HEK293 (cell line): ENCODE data around the gene ENTREP3.

Source experiments
- EGR2 ChIP-seq: fragments of 450-650 bp; formaldehyde crosslinking; IDR thresholded peaks from 2 replicates; pipeline ENCODE4 v1.5.1; 2016; ENCODE audit warnings: low read depth, missing biosample characterization, missing genetic modification characterization
- GLIS2 ChIP-seq: fragments of 450-650 bp; formaldehyde crosslinking; IDR thresholded peaks from 2 replicates; pipeline ENCODE4 v1.5.1; 2016; ENCODE audit warnings: missing biosample characterization, missing genetic modification characterization
- HIC1 ChIP-seq: fragments of 450-650 bp; formaldehyde crosslinking; IDR thresholded peaks from 2 replicates; pipeline ENCODE4 v1.5.1; 2016; ENCODE audit warnings: missing biosample characterization, missing genetic modification characterization
- KLF17 ChIP-seq: fragments of 450-650 bp; formaldehyde crosslinking; IDR thresholded peaks from 2 replicates; pipeline ENCODE4 v1.5.1; 2016; ENCODE audit warnings: missing biosample characterization, missing genetic modification characterization
- KLF8 ChIP-seq: fragments of 450-650 bp; formaldehyde crosslinking; IDR thresholded peaks from 2 replicates; pipeline ENCODE4 v1.5.1; 2016; ENCODE audit warnings: missing biosample characterization, missing genetic modification characterization
- PATZ1 ChIP-seq: fragments of 450-650 bp; formaldehyde crosslinking; IDR thresholded peaks from 2 replicates; pipeline ENCODE4 v1.5.1; 2016; ENCODE audit warnings: missing biosample characterization, missing genetic modification characterization
- PRDM10 ChIP-seq: fragments of 450-650 bp; formaldehyde crosslinking; IDR thresholded peaks from 2 replicates; pipeline ENCODE4 v1.5.1; 2016; ENCODE audit warnings: missing biosample characterization, missing genetic modification characterization
- RBAK ChIP-seq: fragments of 450-650 bp; formaldehyde crosslinking; IDR thresholded peaks from 2 replicates; pipeline ENCODE4 v1.5.1; 2016; ENCODE audit warnings: missing biosample characterization, missing genetic modification characterization
- SALL2 ChIP-seq: fragments of 450-650 bp; formaldehyde crosslinking; IDR thresholded peaks from 2 replicates; pipeline ENCODE4 v1.5.0; 2017; ENCODE audit warnings: missing biosample characterization, mild to moderate bottlenecking, missing genetic modification characterization, borderline replicate concordance
- SP3 ChIP-seq: fragments of 450-650 bp; formaldehyde crosslinking; IDR thresholded peaks from 2 replicates; pipeline ENCODE4 v1.5.1; 2016; ENCODE audit warnings: missing biosample characterization, missing genetic modification characterization
- ZBTB17 ChIP-seq: fragments of 450-650 bp; formaldehyde crosslinking; IDR thresholded peaks from 2 replicates; pipeline ENCODE4 v1.5.1; 2016; ENCODE audit warnings: missing biosample characterization, missing genetic modification characterization
- ZBTB6 ChIP-seq: fragments of 450-650 bp; formaldehyde crosslinking; IDR thresholded peaks from 2 replicates; pipeline ENCODE4 v1.5.1; 2017; ENCODE audit warnings: missing biosample characterization, missing genetic modification characterization
- ZFP41 ChIP-seq: fragments of 450-650 bp; formaldehyde crosslinking; IDR thresholded peaks from 2 replicates; pipeline ENCODE4 v1.5.1; 2016; ENCODE audit warnings: missing biosample characterization, missing genetic modification characterization, borderline replicate concordance
- ZNF146 ChIP-seq: fragments of 450-650 bp; formaldehyde crosslinking; IDR thresholded peaks from 2 replicates; pipeline ENCODE4 v1.5.1; 2016; ENCODE audit warnings: missing biosample characterization, missing genetic modification characterization
- ZNF23 ChIP-seq: fragments of 450-650 bp; formaldehyde crosslinking; IDR thresholded peaks from 2 replicates; pipeline ENCODE4 v1.5.1; 2016; ENCODE audit warnings: missing biosample characterization, missing genetic modification characterization, borderline replicate concordance
- ZNF501 ChIP-seq: fragments of 450-650 bp; formaldehyde crosslinking; IDR thresholded peaks from 2 replicates; pipeline ENCODE4 v1.5.1; 2016; ENCODE audit warnings: missing biosample characterization, missing genetic modification characterization
- ZNF514 ChIP-seq: fragments of 450-650 bp; formaldehyde crosslinking; IDR thresholded peaks from 2 replicates; pipeline ENCODE4 v1.5.1; 2016; ENCODE audit warnings: missing biosample characterization, missing genetic modification characterization
- ZNF521 ChIP-seq: fragments of 450-650 bp; formaldehyde crosslinking; IDR thresholded peaks from 2 replicates; pipeline ENCODE4 v1.5.1; 2017; ENCODE audit warnings: missing biosample characterization, mild to moderate bottlenecking, missing genetic modification characterization
- ZNF548 ChIP-seq: fragments of 450-650 bp; formaldehyde crosslinking; IDR thresholded peaks from 2 replicates; pipeline ENCODE4 v1.5.1; 2016; ENCODE audit warnings: missing biosample characterization, missing genetic modification characterization
- ZNF549 ChIP-seq: fragments of 450-650 bp; IDR thresholded peaks from 2 replicates; pipeline ENCODE4 v1.5.1; 2018; ENCODE audit warnings: missing biosample characterization, missing genetic modification characterization, mild to moderate bottlenecking, inconsistent platforms, moderate library complexity
- ZNF561 ChIP-seq: fragments of 450-650 bp; IDR thresholded peaks from 2 replicates; pipeline ENCODE4 v1.5.1; 2018; ENCODE audit warnings: missing biosample characterization, missing genetic modification characterization, borderline replicate concordance
- ZNF585B ChIP-seq: fragments of 450-650 bp; formaldehyde crosslinking; IDR thresholded peaks from 2 replicates; pipeline ENCODE4 v1.5.1; 2016; ENCODE audit warnings: missing biosample characterization, missing genetic modification characterization
- ZNF610 ChIP-seq: fragments of 450-650 bp; formaldehyde crosslinking; IDR thresholded peaks from 2 replicates; pipeline ENCODE4 v1.5.1; 2016; ENCODE audit warnings: missing biosample characterization, missing genetic modification characterization, borderline replicate concordance
- ZNF621 ChIP-seq: fragments of 450-650 bp; formaldehyde crosslinking; IDR thresholded peaks from 2 replicates; pipeline ENCODE4 v1.5.1; 2017; ENCODE audit warnings: missing biosample characterization, missing genetic modification characterization
- ZNF692 ChIP-seq: fragments of 450-650 bp; formaldehyde crosslinking; IDR thresholded peaks from 2 replicates; pipeline ENCODE4 v1.5.1; 2016; ENCODE audit warnings: missing biosample characterization, missing genetic modification characterization
- ZNF707 ChIP-seq: fragments of 450-650 bp; formaldehyde crosslinking; IDR thresholded peaks from 2 replicates; pipeline ENCODE4 v1.5.1; 2016; ENCODE audit warnings: missing biosample characterization, missing genetic modification characterization
- ZNF777 ChIP-seq: fragments of 450-650 bp; formaldehyde crosslinking; IDR thresholded peaks from 2 replicates; pipeline ENCODE4 v1.5.1; 2017; ENCODE audit warnings: missing biosample characterization, missing genetic modification characterization, borderline replicate concordance
- ZNF830 ChIP-seq: fragments of 450-650 bp; IDR thresholded peaks from 2 replicates; pipeline ENCODE4 v1.5.0; 2018; ENCODE audit warnings: missing biosample characterization, missing genetic modification characterization, low read depth, mild to moderate bottlenecking, moderate library complexity

Gene ENTREP3

GRCh38 chr1:155254714-155255242 lies 505 bp downstream of the ENTREP3 start (continued):
- TF ChIP-seq ZNF548 (tag by site-specific recombination) = no peak
- TF ChIP-seq PATZ1 (tag by site-specific recombination) = peak; percentile 56
- TF ChIP-seq KLF8 (tag by site-specific recombination) = no peak
- TF ChIP-seq ZNF830 (tag by site-specific recombination) = no peak
- no peak for TF ChIP-seq SALL2 (tag by site-specific recombination)
- TF ChIP-seq ZNF585B (tag by site-specific recombination) = no peak
- TF ChIP-seq GLIS2 = peak; percentile 90
- no peak for TF ChIP-seq ZNF501
- TF ChIP-seq ZBTB6 = no peak
- no peak for TF ChIP-seq ZFP41 (tag by site-specific recombination)
- peak; percentile 37 for TF ChIP-seq PRDM10 (tag by site-specific recombination)
- no peak for TF ChIP-seq ZNF707 (tag by site-specific recombination)
- TF ChIP-seq ZNF777 = no peak
- TF ChIP-seq ZNF514 = no peak
- TF ChIP-seq ZNF146 = no peak
- peak; percentile 56; the same call in 1 of the 2 replicates for TF ChIP-seq KLF17 (tag by site-specific recombination)
- no peak for TF ChIP-seq ZBTB17 (tag by site-specific recombination)
- no peak for TF ChIP-seq SP3 (tag by site-specific recombination)
- no peak for TF ChIP-seq ZNF549
- no peak for TF ChIP-seq ZNF692 (tag by site-specific recombination)
- no peak for TF ChIP-seq EGR2 (tag by site-specific recombination)
- TF ChIP-seq ZNF521 (tag by site-specific recombination) = no peak
- TF ChIP-seq ZNF621 (tag by site-specific recombination) = no peak
- no peak for TF ChIP-seq ZNF610 (tag by site-specific recombination)
- TF ChIP-seq HIC1 (tag by site-specific recombination) = peak; percentile 87
- no peak for TF ChIP-seq ZNF23 (tag by site-specific recombination)
- no peak for TF ChIP-seq RBAK (tag by site-specific recombination)
- TF ChIP-seq ZNF561 = no peak
